ENCODE results near the gene DIPK2B.

DNA sequence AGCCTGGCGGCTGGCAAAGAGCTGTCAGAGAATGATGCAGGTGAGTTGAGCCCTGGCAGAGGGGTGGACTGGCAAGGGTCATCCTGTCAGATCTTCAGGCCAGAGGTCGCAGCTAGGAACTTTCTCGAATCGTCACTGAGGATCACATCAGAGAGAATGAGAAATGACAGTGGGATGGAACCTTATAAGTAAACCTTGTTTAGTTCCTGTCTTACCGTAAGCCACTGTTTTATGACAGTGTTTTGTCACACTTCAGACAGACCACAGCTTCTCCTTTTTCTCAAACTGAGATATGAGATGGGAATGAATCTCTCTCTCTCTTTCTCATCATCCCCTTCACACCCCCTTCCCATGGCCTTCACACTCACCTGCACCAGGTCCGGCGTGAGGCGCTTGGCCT is 9.3 kb downstream of the DIPK2B start:
- TF ChIP-seq CTCF (IDR thresholded peaks at IDR 0.05; ENCODE audit: borderline replicate concordance, extremely low read depth, low read length, poor library complexity, severe bottlenecking) (no peak), EZH2 (IDR thresholded peaks at IDR 0.05; ENCODE audit: borderline replicate concordance, low read depth, low read length, severe bottlenecking) (no peak)

Data from DND-41 (cell line).